Keratinocyte (primary cell): ENCODE measurements around the gene PPFIBP2. TPM values are rescaled to one million over a fixed set of nuclear protein-coding genes. Genes with fewer than 3 reads are reported as not detected.

Source experiments
- DNase-seq: peaks from one replicate; pipeline ENCODE4 v3.0.0-alpha.2; 2011; ENCODE audit warnings: low read depth, missing footprints, low spot score
- FAIRE-seq: peaks from 2 replicates; lab custom pipeline; 2011; peaks lifted over from hg19 to GRCh38; lab: Jason Lieb, UNC
- H2AFZ ChIP-seq: 2 replicates; pipeline ENCODE4 v1.6.0; 2012; ENCODE audit warnings: low read length, control low read depth, inconsistent platforms; ENCODE audit not compliant: control insufficient read depth
- H3K27ac ChIP-seq: 2 replicates; pipeline ENCODE4 v1.5.1; 2011; ENCODE audit warnings: low read length; ENCODE audit not compliant: control insufficient read depth, insufficient read depth
- H3K27me3 ChIP-seq: 3 replicates; pipeline ENCODE4 v1.6.0; 2011; ENCODE audit warnings: low read length; ENCODE audit not compliant: control insufficient read depth, insufficient read depth; ENCODE audit errors: extremely low read depth
- H3K36me3 ChIP-seq, 2 experiments: 2 replicates in 1 of 2; 3 replicates in 1 of 2; pipeline ENCODE4 v1.5.1; 2011; ENCODE audit warnings: low read length in 2 of 2, mild to moderate bottlenecking in 1 of 2; ENCODE audit not compliant: control insufficient read depth in 2 of 2, insufficient read depth in 2 of 2; ENCODE audit errors: extremely low read depth in 1 of 2
- H3K4me1 ChIP-seq: 3 replicates; pipeline ENCODE4 v1.5.1; 2011; ENCODE audit warnings: low read length; ENCODE audit not compliant: control insufficient read depth, insufficient read depth; ENCODE audit errors: extremely low read depth
- H3K4me2 ChIP-seq: 3 replicates; pipeline ENCODE4 v1.6.0; 2011; ENCODE audit warnings: low read depth, low read length; ENCODE audit not compliant: control insufficient read depth, insufficient read depth; ENCODE audit errors: extremely low read depth
- H3K4me3 ChIP-seq, 3 experiments: fragments of 200-600 bp in 1 of 3; sonication (generic) in 1 of 3; 2 replicates in 2 of 3; 3 replicates in 1 of 3; pipeline ENCODE4 v1.5.1; 2011 to 2016; ENCODE audit warnings: low read length in 3 of 3, mild to moderate bottlenecking in 3 of 3, control low read depth in 2 of 3, inconsistent platforms in 1 of 3, low read depth in 1 of 3, mixed read lengths in 1 of 3, mixed run types in 1 of 3, moderate library complexity in 1 of 3; ENCODE audit not compliant: control insufficient read depth in 2 of 3, insufficient read depth in 2 of 3; ENCODE audit errors: extremely low read depth in 1 of 3
- H3K79me2 ChIP-seq: 2 replicates; pipeline ENCODE4 v1.6.0; 2012; ENCODE audit warnings: low read length; ENCODE audit not compliant: control insufficient read depth, insufficient read depth
- H3K9ac ChIP-seq: 3 replicates; pipeline ENCODE4 v1.6.0; 2011; ENCODE audit warnings: low read length; ENCODE audit not compliant: control insufficient read depth, insufficient read depth; ENCODE audit errors: extremely low read depth
- H3K9me1 ChIP-seq: 3 replicates; pipeline ENCODE4 v1.6.0; 2011; ENCODE audit warnings: low read length; ENCODE audit not compliant: control insufficient read depth, insufficient read depth; ENCODE audit errors: extremely low read depth
- H3K9me3 ChIP-seq: 2 replicates; pipeline ENCODE4 v1.5.1; 2012; ENCODE audit warnings: low read depth, low read length; ENCODE audit not compliant: control insufficient read depth
- H4K20me1 ChIP-seq: 3 replicates; pipeline ENCODE4 v1.6.0; 2011; ENCODE audit warnings: low read length; ENCODE audit not compliant: control insufficient read depth, insufficient read depth; ENCODE audit errors: extremely low read depth
- CTCF ChIP-seq, 3 experiments: IDR thresholded peaks in 1 of 3; conservative IDR thresholded peaks in 1 of 3; optimal IDR thresholded peaks in 1 of 3; 2 replicates in 2 of 3; 3 replicates in 1 of 3; pipeline versions ENCODE3 to v1.5.1; 2011; ENCODE audit warnings: low read length in 3 of 3, mild to moderate bottlenecking in 3 of 3, moderate library complexity in 2 of 3, control low read depth in 1 of 3, inconsistent platforms in 1 of 3; ENCODE audit not compliant: insufficient read depth in 2 of 3; ENCODE audit errors: extremely low read depth in 1 of 3
- EZH2 ChIP-seq: IDR thresholded peaks from one replicate; pipeline ENCODE4 v1.6.1; 2012; ENCODE audit warnings: inconsistent platforms, mild to moderate bottlenecking, low read length, moderate library complexity
- dilution Hi-C: fragments of 300-500 bp; cut with MboI; formaldehyde crosslinking; loops from one replicate; pipeline ENCODE4 v1.7.0; 2020; ENCODE audit warnings: low sequenced_read_pairs; ENCODE audit not compliant: extremely low pct_ligation_motif_present
- polyA plus RNA-seq, 5 experiments: library from polyadenylated mRNA; depleted of rRNA in 3 of 5; stranded (reverse) in 3 of 5; stranded (forward) in 1 of 5; unstranded in 1 of 5; fragments of >200 nt; gene quantifications; 1 replicate in 1 of 5; 2 replicates in 3 of 5; 3 replicates in 1 of 5; pipeline versions ENCODE4 v1.2.1 to v1.2.3, GENCODE V29; 2011 to 2012; ENCODE audit warnings: missing spikeins in 2 of 5, low read depth in 1 of 5, low replicate concordance in 1 of 5

Gene PPFIBP2
- polyA plus RNA-seq, 1 donor (not counting 4 experiments of a cell fraction or from before 2014, with no cell fraction given): 11.0 TPM

GRCh38 chr11:7619322-7619721, 105.5 kb downstream of the PPFIBP2 start:
- FAIRE-seq (no peak), DNase-seq (no peak)
- TF ChIP-seq EZH2 (no peak), CTCF (optimal IDR thresholded peaks at IDR 0.05 in 1 of 3, IDR thresholded peaks at IDR 0.05 in 1 of 3, conservative IDR thresholded peaks at IDR 0.05 in 1 of 3; ENCODE audit: extremely low read depth in 1 of 3, insufficient read depth in 2 of 3, low read length in 3 of 3) (no peak)
- Histone ChIP-seq H3K79me2 (no peaks in the 10 kb centered on the region), H3K27ac (no peak overlapping the region), H3K4me3 (no peak overlapping the region), H3K9me3 (no peaks in the 10 kb centered on the region), H3K9ac (no peak overlapping the region), H3K9me1 (no peaks in the 10 kb centered on the region), H3K27me3 (no peaks in the 10 kb centered on the region), H3K4me1 (no peaks in the 10 kb centered on the region), H3K4me2 (no peak overlapping the region), H2AFZ (no peak overlapping the region), H3K36me3 (no peaks in the 10 kb centered on the region), H4K20me1 (no peaks in the 10 kb centered on the region)
- dilution Hi-C loops: no loop called here

- Histone ChIP-seq H3K4me3 (no peak overlapping the region), H3K79me2 (no peaks in the 10 kb centered on the region), H4K20me1 (no peaks in the 10 kb centered on the region), H3K36me3 (no peaks in the 10 kb centered on the region), H3K4me2 (no peak overlapping the region), H3K9me1 (no peaks in the 10 kb centered on the region), H3K9ac (no peak overlapping the region), H3K27ac (no peak overlapping the region), H3K4me1 (no peaks in the 10 kb centered on the region), H3K27me3 (no peaks in the 10 kb centered on the region), H3K9me3 (no peaks in the 10 kb centered on the region), H2AFZ (no peak overlapping the region)
- FAIRE-seq (no peak), DNase-seq (no peak)
- TF ChIP-seq CTCF (optimal IDR thresholded peaks at IDR 0.05 in 1 of 3, IDR thresholded peaks at IDR 0.05 in 1 of 3, conservative IDR thresholded peaks at IDR 0.05 in 1 of 3; ENCODE audit: extremely low read depth in 1 of 3, insufficient read depth in 2 of 3, low read length in 3 of 3) (no peak), EZH2 (no peak)
- dilution Hi-C loops: no loop called here
These were observed 107.3 kb downstream of the PPFIBP2 start for GRCh38 chr11:7621090-7621489.
